Activated gamma-delta T cell treated with anti-CD3 and anti-CD28 coated beads, Interleukin-2, amount 50 U/mL, for 16 hours (primary cell): ENCODE measurements around the gene ROR2.

Experiments used
- DNase-seq: peaks from one replicate; pipeline ENCODE4 v3.0.0-alpha.2; 2020; ENCODE audit warnings: low read depth

The ROR2 gene

DNA sequence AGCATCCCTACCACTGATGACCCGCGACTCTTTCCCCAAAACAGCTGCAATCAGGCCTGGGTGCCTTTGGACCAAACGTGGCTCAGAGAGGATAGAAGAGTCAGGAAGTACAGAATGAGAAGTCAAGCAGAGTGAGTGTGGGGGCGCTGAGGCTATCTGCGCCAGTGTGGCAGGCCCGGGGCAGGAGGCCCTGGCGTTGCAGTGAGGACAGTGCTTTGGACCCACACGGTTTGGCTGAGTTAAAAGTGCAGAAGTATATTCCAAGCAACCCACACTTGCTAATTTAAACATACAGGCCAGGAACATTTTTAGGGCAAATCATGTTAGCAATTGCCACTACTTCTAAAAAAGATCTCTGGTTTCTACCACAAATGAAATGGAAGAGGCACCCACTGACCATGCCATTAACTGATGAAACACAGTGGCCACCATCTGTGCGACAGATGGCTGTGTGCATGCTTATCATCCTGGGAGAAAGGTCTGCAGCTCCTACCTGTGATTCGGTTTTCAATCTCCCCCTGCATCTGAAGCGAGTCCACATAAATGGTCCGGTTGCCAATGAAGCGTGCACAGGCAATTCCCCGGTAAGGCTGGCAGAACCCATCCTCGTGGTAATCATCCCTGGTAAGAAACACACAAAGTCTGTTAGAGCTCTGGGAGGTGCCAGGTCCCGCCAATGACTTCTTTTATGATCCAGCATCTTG lies 213.0 kb downstream of the ROR2 start:
- no peak for DNase-seq

DNA sequence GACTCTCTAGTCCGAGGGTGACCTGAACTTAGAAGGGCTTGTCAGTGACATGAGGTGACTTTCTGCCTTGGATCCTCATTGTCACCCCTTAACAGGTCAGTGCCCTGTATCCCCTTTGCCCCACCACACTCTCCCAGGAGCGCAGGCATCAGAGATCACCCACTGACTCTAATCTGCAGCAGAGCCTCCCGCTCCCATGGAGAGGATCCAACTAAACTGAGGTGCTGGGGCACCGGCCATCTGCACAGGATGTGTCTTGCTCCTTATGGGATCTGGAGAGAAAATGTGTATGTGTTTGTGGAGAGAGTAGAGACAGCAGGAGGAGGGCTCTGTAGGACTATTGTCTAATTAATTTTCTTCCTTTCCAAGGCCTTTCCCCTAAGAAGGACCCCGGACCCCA lies 213.7 kb downstream of the ROR2 start:
- DNase-seq: no peak

- DNase-seq: no peak
These were observed 215.0 kb downstream of the ROR2 start for GRCh38 chr9:91735049-91735448.

- DNase-seq: peak; percentile 46
These were observed 215.6 kb downstream of the ROR2 start for GRCh38 chr9:91734371-91734981.

GRCh38 chr9:91733006-91733624 lies 216.9 kb downstream of the ROR2 start:
- DNase-seq: no peak

DNA sequence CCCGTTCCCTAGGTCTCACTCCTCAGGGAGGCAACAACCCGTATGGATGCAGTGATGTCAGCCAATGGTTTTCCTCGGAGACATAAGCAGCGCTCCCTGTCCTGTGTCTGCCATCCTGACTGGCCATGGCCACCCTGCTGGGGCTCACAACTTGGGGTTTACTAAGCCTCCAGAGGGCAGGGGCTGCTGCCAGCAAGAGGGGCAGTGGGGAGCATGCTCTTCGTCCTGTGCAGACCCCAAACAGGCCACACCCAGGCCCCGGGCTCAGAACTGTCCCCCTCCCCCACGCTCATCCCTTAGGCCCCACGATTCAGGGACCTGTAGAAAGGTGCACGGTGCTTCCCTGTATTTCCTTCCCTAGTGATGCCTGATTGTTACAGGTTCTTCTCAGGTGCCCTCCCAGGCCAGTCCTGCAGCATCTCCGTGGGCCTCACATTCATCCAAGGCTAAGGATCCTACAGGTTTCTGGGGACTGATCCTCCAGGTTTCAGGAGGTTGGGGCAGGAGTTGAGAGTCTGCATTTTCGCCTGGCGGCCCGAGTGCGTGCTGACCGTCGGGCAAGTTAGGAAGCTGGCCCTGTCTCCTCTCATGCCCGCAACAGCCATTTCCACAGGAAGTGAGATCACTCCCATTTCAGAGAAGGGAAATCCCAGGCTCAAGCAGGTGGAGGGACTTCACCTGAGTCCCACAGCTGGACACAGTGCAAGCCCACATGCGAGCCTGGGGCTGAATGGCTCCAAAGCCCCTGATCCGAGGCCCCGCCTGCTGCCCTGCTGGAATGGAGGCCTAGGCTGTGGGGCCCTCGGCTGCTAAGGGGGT lies 217.6 kb downstream of the ROR2 start:
- DNase-seq: no peak

GRCh38 chr9:91730806-91731205 lies 219.2 kb downstream of the ROR2 start:
- DNase-seq: no peak

- no peak for DNase-seq
These were observed 220.5 kb downstream of the ROR2 start for GRCh38 chr9:91729558-91729842.

GRCh38 chr9:91727972-91728371 lies 222.1 kb downstream of the ROR2 start:
- no peak for DNase-seq

DNA sequence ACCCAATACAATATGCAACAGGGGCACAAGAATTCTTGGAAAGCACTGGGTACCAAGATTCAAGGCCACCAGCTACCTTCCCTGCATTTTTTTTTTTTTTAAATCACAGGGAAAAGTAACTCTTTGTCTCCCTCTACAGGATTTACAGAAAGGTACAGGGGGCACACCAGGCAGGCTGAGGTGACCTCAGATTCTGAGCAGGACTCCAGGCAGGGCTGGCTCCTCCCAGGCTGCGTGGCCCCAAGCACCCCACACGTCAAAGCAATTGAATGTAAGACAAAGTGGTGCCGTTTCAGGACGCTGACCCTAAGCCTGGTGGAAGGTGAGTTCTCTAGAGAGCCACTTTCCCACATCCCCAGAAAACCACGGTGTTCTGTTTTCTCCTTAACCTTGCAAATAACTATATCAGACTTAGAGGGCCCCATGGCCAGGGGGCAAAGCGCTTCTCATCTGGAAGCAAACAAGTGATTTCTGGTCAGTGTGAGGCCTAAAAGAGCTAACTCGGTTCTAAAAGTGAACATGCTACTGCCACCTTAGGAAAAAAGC lies 222.6 kb downstream of the ROR2 start:
- DNase-seq: no peak

DNA sequence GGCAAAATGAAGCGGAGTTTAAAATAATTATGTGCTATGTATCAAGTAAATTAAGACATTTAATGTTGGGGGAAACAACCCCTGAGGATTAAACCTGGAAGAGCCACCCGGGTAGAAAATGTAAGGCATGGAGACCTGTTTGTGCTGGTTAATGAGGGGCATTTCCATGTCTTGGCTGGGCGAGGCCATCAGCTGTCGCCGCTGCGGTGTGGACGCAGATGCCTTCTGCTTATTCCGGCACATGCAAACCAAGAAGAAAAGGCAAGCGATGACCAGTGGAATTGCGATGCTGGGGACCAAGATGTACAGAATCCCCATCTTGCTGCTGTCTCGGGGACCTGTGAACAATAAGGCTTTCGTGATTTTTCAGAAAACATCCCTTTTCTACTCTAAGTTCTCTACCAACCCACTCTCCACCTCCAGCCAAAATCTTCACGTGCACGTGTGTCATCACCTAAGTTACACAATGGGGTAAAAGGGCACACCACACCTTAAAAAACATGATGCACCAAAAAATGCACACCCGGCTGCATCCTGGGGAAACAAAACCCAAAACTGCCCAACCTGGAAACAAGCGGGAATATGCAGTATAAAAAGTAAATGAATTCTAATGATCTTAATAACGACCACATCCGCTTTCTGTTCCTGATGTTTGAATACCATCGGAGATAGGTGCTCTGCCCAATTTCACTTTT lies 223.5 kb downstream of the ROR2 start:
- DNase-seq: no peak

DNA sequence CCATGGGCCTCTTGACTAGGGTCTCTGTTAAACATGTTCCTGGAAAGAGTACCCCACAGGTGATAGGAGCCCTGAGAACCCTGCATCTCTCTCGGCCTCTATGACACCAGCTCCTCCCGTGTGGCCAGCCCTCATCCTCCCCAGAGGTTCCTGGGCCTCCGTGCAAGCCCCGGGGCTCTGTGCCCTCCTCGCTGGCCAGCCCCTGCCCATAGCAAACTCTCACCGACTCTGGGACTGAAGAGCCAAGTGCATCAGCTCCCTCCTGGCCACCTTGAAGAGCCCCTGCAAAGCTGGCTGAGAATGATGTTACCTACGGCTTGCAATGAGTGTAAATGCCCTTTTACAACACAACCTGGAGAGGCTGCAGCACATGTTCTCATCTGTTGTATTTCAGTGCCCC lies 224.4 kb downstream of the ROR2 start:
- DNase-seq: no peak

DNA sequence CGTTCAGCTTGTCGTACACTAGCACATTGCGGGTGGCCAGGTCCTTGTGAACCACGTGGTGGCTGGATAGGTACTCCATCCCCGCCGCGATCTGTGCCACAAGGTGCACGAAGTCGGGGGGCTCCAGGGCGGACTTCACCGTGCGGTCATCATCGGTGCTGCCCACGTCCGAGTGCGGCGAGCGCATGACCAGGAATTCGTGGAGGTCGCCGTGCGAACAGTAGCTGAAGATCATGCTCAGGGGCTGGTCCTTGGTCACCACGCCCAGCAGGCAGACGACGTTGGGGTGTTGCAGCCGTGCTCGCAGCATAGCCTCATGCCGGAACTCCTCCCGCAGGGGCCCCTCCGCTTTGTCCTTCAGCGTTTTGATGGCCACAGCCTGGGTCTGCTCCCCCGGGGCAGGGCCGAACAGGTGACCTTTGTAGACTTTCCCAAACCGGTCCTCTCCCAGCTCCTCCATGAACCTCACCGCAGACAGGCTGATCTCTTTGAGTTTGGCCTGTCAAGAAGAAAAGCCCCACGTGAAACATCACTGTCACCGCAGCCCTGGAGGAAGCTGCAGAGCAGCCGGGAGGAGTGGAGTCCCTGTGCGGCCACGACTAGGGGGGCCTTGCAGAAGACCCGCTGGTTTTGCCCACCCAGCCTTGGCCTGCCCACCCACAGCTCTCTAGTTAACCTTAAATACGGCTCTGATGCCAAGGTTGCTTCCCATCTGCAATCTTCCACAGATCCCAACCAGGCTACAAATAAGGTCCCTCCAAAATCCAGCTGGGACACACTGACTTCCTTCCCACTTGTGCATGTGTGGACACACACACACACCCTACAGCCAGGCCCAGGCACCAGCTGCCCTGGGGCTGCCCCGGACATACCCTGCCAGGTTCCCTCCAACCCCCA lies 225.2 kb downstream of the ROR2 start:
- DNase-seq: no peak

DNA sequence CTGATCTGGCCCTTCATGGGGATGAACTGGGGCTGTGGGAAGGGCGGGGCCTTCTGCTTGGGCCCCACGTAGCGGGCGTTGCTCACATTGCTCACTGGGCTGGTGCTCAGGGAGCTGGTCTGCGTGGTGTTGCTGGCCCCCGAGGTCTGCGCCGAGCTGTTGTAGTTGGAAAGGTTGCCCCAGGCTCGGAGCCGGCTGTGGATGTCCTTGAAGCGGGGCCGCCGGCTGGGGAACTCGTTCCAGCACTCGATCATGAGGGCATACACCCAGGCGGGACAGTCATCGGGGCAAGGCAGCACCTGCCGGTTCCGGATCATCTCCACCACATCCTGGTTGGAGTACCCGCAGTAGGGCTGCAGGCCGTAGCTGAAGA lies 226.0 kb downstream of the ROR2 start:
- no peak for DNase-seq

GRCh38 chr9:91723420-91724067 lies 226.5 kb downstream of the ROR2 start:
- DNase-seq: no peak

GRCh38 chr9:91720751-91721705 lies 229.0 kb downstream of the ROR2 start:
- no peak for DNase-seq

DNA sequence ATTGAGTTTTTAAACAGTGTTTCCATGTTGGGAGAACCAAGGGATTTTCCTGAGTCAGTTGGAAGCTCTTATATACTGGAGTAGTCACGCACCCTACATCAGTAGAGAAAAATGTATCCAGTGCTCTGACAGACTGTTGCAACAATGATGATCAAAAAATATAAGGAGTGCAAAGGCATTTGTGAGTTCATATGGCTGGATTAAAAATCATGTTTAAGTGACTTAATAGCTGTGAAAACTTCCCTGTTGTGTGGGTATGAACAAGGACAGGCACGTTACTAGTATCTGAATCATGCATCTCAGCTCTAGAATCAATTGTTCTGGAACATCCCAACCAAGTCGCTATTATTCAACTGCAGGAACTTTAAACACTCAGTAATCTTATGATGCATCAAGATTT lies 229.7 kb downstream of the ROR2 start:
- DNase-seq: no peak

- no peak for DNase-seq
These were observed 232.0 kb downstream of the ROR2 start for GRCh38 chr9:91718071-91718470.

DNA sequence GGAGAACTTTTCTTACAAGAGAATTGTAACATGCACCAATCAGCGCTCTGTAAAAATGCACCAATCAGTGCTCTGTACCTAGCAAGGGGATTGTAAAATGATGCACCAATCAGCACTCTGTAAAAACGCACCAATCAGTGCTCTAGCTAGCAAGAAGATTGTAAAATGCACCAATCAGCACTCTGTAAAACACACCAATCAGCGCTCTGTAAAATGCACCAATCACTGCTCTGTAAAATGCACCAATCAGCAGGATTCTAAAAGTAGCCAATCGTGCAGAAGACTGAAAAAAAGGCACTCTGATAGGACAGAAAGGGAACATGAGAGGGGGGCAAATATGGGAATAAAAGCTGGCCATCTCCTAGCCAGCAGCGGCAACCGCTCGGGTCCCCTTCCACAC lies 233.2 kb downstream of the ROR2 start:
- no peak for DNase-seq
